Liver (tissue), 9 donors: ENCODE measurements around the gene DUSP9. TPM values are rescaled to one million over a fixed set of nuclear protein-coding genes. Genes with fewer than 3 reads are reported as not detected.

ENCODE experiments used
- DNase-seq: peaks from one replicate; pipeline ENCODE4 v3.0.0-alpha.2; 2017; ENCODE audit warnings: low spot score
- H3K27ac ChIP-seq, 2 donors: one replicate each; pipeline ENCODE4 v1.7.0; 2013; ENCODE audit warnings: inconsistent platforms in 2 of 2, low read length in 2 of 2, control low read depth in 1 of 2, low read depth in 1 of 2, mild to moderate bottlenecking in 1 of 2
- H3K27me3 ChIP-seq, 4 donors: one replicate each; pipeline versions ENCODE4 v1.6.1 to v1.7.0; 2013; ENCODE audit warnings: low read length in 3 of 4, inconsistent platforms in 1 of 4, mild to moderate bottlenecking in 1 of 4, moderate library complexity in 1 of 4; ENCODE audit not compliant: control insufficient read depth in 4 of 4, insufficient read depth in 4 of 4
- H3K36me3 ChIP-seq, 4 donors: one replicate each; pipeline versions ENCODE4 v1.6.1 to v1.7.0; 2013; ENCODE audit warnings: low read length in 3 of 4, mild to moderate bottlenecking in 3 of 4, low read depth in 1 of 4, moderate library complexity in 1 of 4; ENCODE audit not compliant: control insufficient read depth in 4 of 4, insufficient read depth in 3 of 4
- H3K4me1 ChIP-seq, 4 donors: one replicate each; pipeline versions ENCODE4 v1.6.1 to v1.7.0; 2013; ENCODE audit warnings: low read length in 3 of 4, mild to moderate bottlenecking in 3 of 4, moderate library complexity in 1 of 4; ENCODE audit not compliant: control insufficient read depth in 4 of 4, insufficient read depth in 4 of 4
- H3K4me3 ChIP-seq, 3 donors: one replicate each; pipeline versions ENCODE4 v1.6.1 to v1.7.0; 2013; ENCODE audit warnings: low read length in 3 of 3, control low read depth in 1 of 3, low read depth in 1 of 3, mild to moderate bottlenecking in 1 of 3
- H3K9ac ChIP-seq, 2 donors: one replicate each; pipeline ENCODE4 v1.7.0; 2013; ENCODE audit warnings: low read length in 2 of 2, mild to moderate bottlenecking in 2 of 2, moderate library complexity in 2 of 2, control low read depth in 1 of 2, low read depth in 1 of 2
- H3K9me3 ChIP-seq, 4 donors: one replicate each; pipeline versions ENCODE4 v1.6.1 to v1.7.0; 2013; ENCODE audit warnings: low read length in 3 of 4; ENCODE audit not compliant: control insufficient read depth in 4 of 4
- ATF3 ChIP-seq: IDR thresholded peaks from 2 replicates; pipeline ENCODE4 v1.6.1; 2016; ENCODE audit warnings: antibody characterized with exemption
- CTCF ChIP-seq: fragments of 150-350 bp; IDR thresholded peaks from 2 replicates; pipeline ENCODE4 v1.5.1; 2017; ENCODE audit warnings: improper control_type of control experiment, low read depth, low read length; ENCODE audit not compliant: missing input control
- EGR1 ChIP-seq, 2 donors: IDR thresholded peaks; 2 replicates each; pipeline ENCODE4 v1.6.1; 2016 to 2018; ENCODE audit warnings: antibody characterized with exemption in 2 of 2, low read depth in 2 of 2
- FOXA1 ChIP-seq: IDR thresholded peaks from 2 replicates; pipeline ENCODE4 v1.6.1; 2016; ENCODE audit warnings: antibody characterized with exemption
- FOXA2 ChIP-seq: IDR thresholded peaks from 2 replicates; pipeline ENCODE4 v1.6.1; 2016; ENCODE audit warnings: antibody characterized with exemption
- GABPA ChIP-seq, 2 donors: IDR thresholded peaks in 1 of 2; conservative IDR thresholded peaks in 1 of 2; 2 replicates each; pipeline ENCODE4 v1.6.1; 2016; ENCODE audit warnings: antibody characterized with exemption in 2 of 2, mild to moderate bottlenecking in 1 of 2, moderate library complexity in 1 of 2
- HNF4A ChIP-seq, 2 donors: conservative IDR thresholded peaks; 2 replicates each; pipeline ENCODE4 v1.6.1; 2016; ENCODE audit warnings: antibody characterized with exemption in 2 of 2, mild to moderate bottlenecking in 2 of 2
- HNF4G ChIP-seq: IDR thresholded peaks from 2 replicates; pipeline ENCODE4 v1.6.1; 2016; ENCODE audit warnings: antibody characterized with exemption
- JUND ChIP-seq, 2 donors: IDR thresholded peaks; 2 replicates each; pipeline ENCODE4 v1.6.1; 2016; ENCODE audit warnings: antibody characterized with exemption in 2 of 2
- NR2F2 ChIP-seq: IDR thresholded peaks from 2 replicates; pipeline ENCODE4 v1.6.1; 2016; ENCODE audit warnings: antibody characterized with exemption
- RAD21 ChIP-seq, 2 donors: IDR thresholded peaks; 2 replicates each; pipeline ENCODE4 v1.6.1; 2016; ENCODE audit warnings: antibody characterized with exemption in 2 of 2, mild to moderate bottlenecking in 2 of 2
- REST ChIP-seq: IDR thresholded peaks from 2 replicates; pipeline ENCODE4 v1.6.1; 2016; ENCODE audit warnings: antibody characterized with exemption, mild to moderate bottlenecking
- RXRA ChIP-seq, 2 donors: IDR thresholded peaks; 2 replicates each; pipeline ENCODE4 v1.6.1; 2017 to 2018; ENCODE audit warnings: antibody characterized with exemption in 2 of 2, mild to moderate bottlenecking in 1 of 2
- SP1 ChIP-seq: IDR thresholded peaks from 2 replicates; pipeline ENCODE4 v1.6.1; 2018; ENCODE audit warnings: antibody characterized with exemption, mild to moderate bottlenecking
- TAF1 ChIP-seq: conservative IDR thresholded peaks from 2 replicates; pipeline ENCODE4 v1.6.1; 2016; ENCODE audit warnings: antibody characterized with exemption, mild to moderate bottlenecking
- YY1 ChIP-seq: IDR thresholded peaks from 2 replicates; pipeline ENCODE4 v1.6.1; 2016; ENCODE audit warnings: antibody characterized with exemption, mild to moderate bottlenecking
- ZBTB33 ChIP-seq: IDR thresholded peaks from 2 replicates; pipeline ENCODE4 v1.6.1; 2016; ENCODE audit warnings: antibody characterized with exemption
- WGBS: extraction: QIAGEN DNeasy Blood & Tissue Kit; methylation state at CpG from one replicate; pipeline ENCODE4 v1.1.7; 2013; 5-methylcytosine and 5-hydroxymethylcytosine counted together
- polyA plus RNA-seq, 2 donors: library from polyadenylated mRNA; stranded (reverse) in 1 of 2; unstranded in 1 of 2; fragments of 200-250 nt in 1 of 2; fragments of >200 nt in 1 of 2; fragmentation: Nextera tagmentation in 1 of 2; extraction: Ambion mirVana in 1 of 2; gene quantifications; one replicate each; pipeline versions ENCODE4 v1.2.1 to v1.2.3, GENCODE V29; 2013 to 2015
- total RNA-seq, 2 donors: library from RNA; depleted of rRNA; stranded (reverse); fragments of >200 nt; gene quantifications; one replicate each; pipeline ENCODE4 v1.2.3, GENCODE V29; 2014
- donor health status: healthy.
- donor health status: healthy.
- donor health status: healthy.
- donor health status: healthy.
- donor health status: healthy.

The DUSP9 gene
- total and polyA plus RNA-seq, 4 donors: 0.42 to 164 (median 1.4) TPM

- H3K36me3 ChIP-seq: no peaks in the 10 kb centered on the region
- no peak overlapping the region for H3K9ac ChIP-seq
- no peak overlapping the region for H3K27ac ChIP-seq
- H3K4me3 ChIP-seq: no peak overlapping the region
- WGBS: 91% methylated on average over 2 of the region's 2 CpGs
- H3K27me3 ChIP-seq: no peaks in the 10 kb centered on the region
- H3K9me3 ChIP-seq: no peaks in the 10 kb centered on the region
- TF ChIP-seq JUND (IDR thresholded peaks at IDR 0.05): no peak
- TF ChIP-seq FOXA2: no peak
- TF ChIP-seq ATF3: no peak
- DNase-seq: no peak
- H3K4me1 ChIP-seq: peaks cover 3 to 17% (median 4%) of the 10 kb centered on the region in 4 donors
Observed at GRCh38 chrX:153631346-153631745, 15.7 kb upstream of the DUSP9 start.

- no peak for DNase-seq
- Histone ChIP-seq H3K27me3 (no peaks in the 10 kb centered on the region), H3K9ac (no peak overlapping the region), H3K9me3 (no peaks in the 10 kb centered on the region), H3K4me3 (no peak overlapping the region), H3K27ac (no peak overlapping the region), H3K36me3 (no peaks in the 10 kb centered on the region), H3K4me1 (peaks cover 3 to 15% (median 4%) of the 10 kb centered on the region in 4 donors)
- WGBS: 80% methylated on average over 19 of the region's 19 CpGs
- TF ChIP-seq NR2F2: no peak
- TF ChIP-seq HNF4A (conservative IDR thresholded peaks at IDR 0.05): no peak
- TF ChIP-seq JUND (IDR thresholded peaks at IDR 0.05): no peak
- TF ChIP-seq HNF4G: no peak
- TF ChIP-seq TAF1: no peak
- TF ChIP-seq YY1: no peak
- no peak for TF ChIP-seq FOXA1
- no peak for TF ChIP-seq FOXA2
- no peak for TF ChIP-seq CTCF
- no peak for TF ChIP-seq EGR1 (IDR thresholded peaks at IDR 0.05; ENCODE audit: low read depth in 2 of 2)
- TF ChIP-seq ZBTB33: no peak
- no peak for TF ChIP-seq ATF3
- no peak for TF ChIP-seq GABPA (IDR thresholded peaks at IDR 0.05 in 1 of 2, conservative IDR thresholded peaks at IDR 0.05 in 1 of 2)
Observed at GRCh38 chrX:153631907-153632594, 15.0 kb upstream of the DUSP9 start.

- Histone ChIP-seq H3K9ac (no peak overlapping the region), H3K4me3 (no peak overlapping the region), H3K27me3 (no peaks in the 10 kb centered on the region), H3K4me1 (peaks cover 1 to 10% (median 3%) of the 10 kb centered on the region in 4 donors), H3K9me3 (no peaks in the 10 kb centered on the region), H3K36me3 (no peaks in the 10 kb centered on the region), H3K27ac (no peak overlapping the region)
- WGBS: 80% methylated on average over 7 of the region's 7 CpGs
- DNase-seq: no peak
- no peak for TF ChIP-seq REST
- no peak for TF ChIP-seq ATF3
- no peak for TF ChIP-seq TAF1
- TF ChIP-seq RXRA (IDR thresholded peaks at IDR 0.05): no peak
- TF ChIP-seq HNF4G: no peak
- TF ChIP-seq RAD21 (IDR thresholded peaks at IDR 0.05): no peak
- no peak for TF ChIP-seq YY1
- TF ChIP-seq EGR1 (IDR thresholded peaks at IDR 0.05; ENCODE audit: low read depth in 2 of 2): no peak
- TF ChIP-seq GABPA (IDR thresholded peaks at IDR 0.05 in 1 of 2, conservative IDR thresholded peaks at IDR 0.05 in 1 of 2): no peak
- no peak for TF ChIP-seq SP1
Observed at GRCh38 chrX:153632595-153632946, 14.4 kb upstream of the DUSP9 start.
